MG63 (cell line): ENCODE data around the gene CHD5. TPM values are rescaled to one million over a fixed set of nuclear protein-coding genes. Genes with fewer than 3 reads are reported as not detected.

Source experiments
- DNase-seq: peaks from one replicate; pipeline ENCODE4 v3.0.0-alpha.2; 2020
- H3K27me3 ChIP-seq: fragments of 250-450 bp; sonication (Bioruptor Pico); 2 replicates; pipeline ENCODE4 v1.5.1; 2020; ENCODE audit warnings: mild to moderate bottlenecking, moderate library complexity
- H3K36me3 ChIP-seq: fragments of 250-450 bp; sonication (Bioruptor Pico); 2 replicates; pipeline ENCODE4 v1.5.1; 2020; ENCODE audit warnings: mild to moderate bottlenecking, moderate library complexity
- H3K4me3 ChIP-seq: fragments of 250-450 bp; sonication (Bioruptor Pico); 2 replicates; pipeline ENCODE4 v1.5.1; 2020; ENCODE audit warnings: mild to moderate bottlenecking, moderate library complexity
- H3K9me3 ChIP-seq: fragments of 250-450 bp; sonication (Bioruptor Pico); 2 replicates; pipeline ENCODE4 v1.5.1; 2020; ENCODE audit warnings: mild to moderate bottlenecking, moderate library complexity
- total RNA-seq: library from RNA; depleted of rRNA; stranded (reverse); fragments of >200 nt; shearing (Covaris generic); gene quantifications from 2 replicates; pipeline ENCODE4 v1.2.3, GENCODE V29; 2014; ENCODE audit warnings: low replicate concordance

CHD5 gene
- total RNA-seq, 1 experiment from 2014 or later = 0.23 TPM

- Histone ChIP-seq H3K9me3 (peaks cover 3% of the 10 kb centered on the region; the same call in 1 of the 2 replicates), H3K27me3 (no peaks in the 10 kb centered on the region), H3K36me3 (no peaks in the 10 kb centered on the region), H3K4me3 (no peak overlapping the region)
- no peak for DNase-seq
These were observed 45.9 kb downstream of the CHD5 start for GRCh38 chr1:6134206-6134605.

GRCh38 chr1:6133146-6133895 lies 46.8 kb downstream of the CHD5 start:
- H3K27me3 ChIP-seq = no peaks in the 10 kb centered on the region
- H3K9me3 ChIP-seq = peaks cover 3% of the 10 kb centered on the region; the same call in 1 of the 2 replicates
- H3K4me3 ChIP-seq = no peak overlapping the region
- no peak for DNase-seq
- no peaks in the 10 kb centered on the region for H3K36me3 ChIP-seq

- Histone ChIP-seq H3K9me3 (peaks cover 3% of the 10 kb centered on the region; the same call in 1 of the 2 replicates), H3K27me3 (no peaks in the 10 kb centered on the region), H3K4me3 (no peak overlapping the region), H3K36me3 (no peaks in the 10 kb centered on the region)
- no peak for DNase-seq
These were observed 48.6 kb downstream of the CHD5 start for GRCh38 chr1:6131561-6131960.

- no peak for DNase-seq
- Histone ChIP-seq H3K9me3 (peaks cover 3% of the 10 kb centered on the region; the same call in 1 of the 2 replicates), H3K36me3 (no peaks in the 10 kb centered on the region), H3K4me3 (no peak overlapping the region), H3K27me3 (no peaks in the 10 kb centered on the region)
These were observed 49.5 kb downstream of the CHD5 start for GRCh38 chr1:6130596-6130995.

GRCh38 chr1:6130036-6130435 lies 50.1 kb downstream of the CHD5 start:
- Histone ChIP-seq H3K4me3 (no peak overlapping the region), H3K36me3 (no peaks in the 10 kb centered on the region), H3K9me3 (peaks cover 3% of the 10 kb centered on the region; the same call in 1 of the 2 replicates), H3K27me3 (no peaks in the 10 kb centered on the region)
- DNase-seq = no peak

- H3K36me3 ChIP-seq = no peaks in the 10 kb centered on the region
- DNase-seq = no peak
- H3K27me3 ChIP-seq = no peaks in the 10 kb centered on the region
- peaks cover 3% of the 10 kb centered on the region; the same call in 1 of the 2 replicates for H3K9me3 ChIP-seq
- no peak overlapping the region for H3K4me3 ChIP-seq
These were observed 50.8 kb downstream of the CHD5 start for GRCh38 chr1:6129313-6129712.

GRCh38 chr1:6128276-6129081 lies 51.6 kb downstream of the CHD5 start:
- H3K36me3 ChIP-seq = no peaks in the 10 kb centered on the region
- H3K27me3 ChIP-seq = no peaks in the 10 kb centered on the region
- H3K4me3 ChIP-seq = no peak overlapping the region
- peaks cover 3% of the 10 kb centered on the region; the same call in 1 of the 2 replicates for H3K9me3 ChIP-seq
- DNase-seq = no peak

GRCh38 chr1:6127587-6128163 lies 52.4 kb downstream of the CHD5 start:
- Histone ChIP-seq H3K9me3 (peaks cover 3% of the 10 kb centered on the region; the same call in 1 of the 2 replicates), H3K27me3 (no peaks in the 10 kb centered on the region), H3K4me3 (no peak overlapping the region), H3K36me3 (no peaks in the 10 kb centered on the region)
- no peak for DNase-seq

GRCh38 chr1:6126521-6127067 lies 53.5 kb downstream of the CHD5 start:
- H3K27me3 ChIP-seq = no peaks in the 10 kb centered on the region
- H3K4me3 ChIP-seq = no peak overlapping the region
- no peak for DNase-seq
- no peaks in the 10 kb centered on the region for H3K9me3 ChIP-seq
- no peaks in the 10 kb centered on the region for H3K36me3 ChIP-seq

- Histone ChIP-seq H3K9me3 (no peaks in the 10 kb centered on the region), H3K27me3 (no peaks in the 10 kb centered on the region), H3K4me3 (no peak overlapping the region), H3K36me3 (no peaks in the 10 kb centered on the region)
- no peak for DNase-seq
These were observed 54.1 kb downstream of the CHD5 start for GRCh38 chr1:6126028-6126427.

- no peak for DNase-seq
- H3K36me3 ChIP-seq = no peaks in the 10 kb centered on the region
- no peaks in the 10 kb centered on the region for H3K9me3 ChIP-seq
- no peaks in the 10 kb centered on the region for H3K27me3 ChIP-seq
- no peak overlapping the region for H3K4me3 ChIP-seq
These were observed 54.8 kb downstream of the CHD5 start for GRCh38 chr1:6125366-6125765.

- DNase-seq = no peak
- Histone ChIP-seq H3K36me3 (no peaks in the 10 kb centered on the region), H3K9me3 (no peaks in the 10 kb centered on the region), H3K4me3 (no peak overlapping the region), H3K27me3 (no peaks in the 10 kb centered on the region)
These were observed 55.3 kb downstream of the CHD5 start for GRCh38 chr1:6124746-6125365.

GRCh38 chr1:6124341-6124740 lies 55.8 kb downstream of the CHD5 start:
- Histone ChIP-seq H3K27me3 (no peaks in the 10 kb centered on the region), H3K4me3 (no peak overlapping the region), H3K9me3 (no peaks in the 10 kb centered on the region), H3K36me3 (no peaks in the 10 kb centered on the region)
- no peak for DNase-seq

- H3K27me3 ChIP-seq = no peaks in the 10 kb centered on the region
- H3K36me3 ChIP-seq = no peaks in the 10 kb centered on the region
- H3K9me3 ChIP-seq = no peaks in the 10 kb centered on the region
- no peak overlapping the region for H3K4me3 ChIP-seq
- DNase-seq = no peak
These were observed 56.3 kb downstream of the CHD5 start for GRCh38 chr1:6123816-6124215.

- Histone ChIP-seq H3K4me3 (no peak overlapping the region), H3K36me3 (no peaks in the 10 kb centered on the region), H3K27me3 (no peaks in the 10 kb centered on the region), H3K9me3 (no peaks in the 10 kb centered on the region)
- no peak for DNase-seq
These were observed 57.0 kb downstream of the CHD5 start for GRCh38 chr1:6123083-6123482.

GRCh38 chr1:6121651-6122370 lies 58.3 kb downstream of the CHD5 start:
- no peak overlapping the region for H3K4me3 ChIP-seq
- DNase-seq = no peak
- H3K9me3 ChIP-seq = peaks cover 8% of the 10 kb centered on the region; the same call in 1 of the 2 replicates
- H3K36me3 ChIP-seq = no peaks in the 10 kb centered on the region
- H3K27me3 ChIP-seq = no peaks in the 10 kb centered on the region
